ENCODE results near the gene NPFFR1. TPM values are rescaled to one million over a fixed set of nuclear protein-coding genes. Genes with fewer than 3 reads are reported as not detected.

The NPFFR1 gene
- total and polyA plus RNA-seq, 8 donors, result under 0.01 to 0.45 (median 0.05) TPM; not detected in 5

DNA sequence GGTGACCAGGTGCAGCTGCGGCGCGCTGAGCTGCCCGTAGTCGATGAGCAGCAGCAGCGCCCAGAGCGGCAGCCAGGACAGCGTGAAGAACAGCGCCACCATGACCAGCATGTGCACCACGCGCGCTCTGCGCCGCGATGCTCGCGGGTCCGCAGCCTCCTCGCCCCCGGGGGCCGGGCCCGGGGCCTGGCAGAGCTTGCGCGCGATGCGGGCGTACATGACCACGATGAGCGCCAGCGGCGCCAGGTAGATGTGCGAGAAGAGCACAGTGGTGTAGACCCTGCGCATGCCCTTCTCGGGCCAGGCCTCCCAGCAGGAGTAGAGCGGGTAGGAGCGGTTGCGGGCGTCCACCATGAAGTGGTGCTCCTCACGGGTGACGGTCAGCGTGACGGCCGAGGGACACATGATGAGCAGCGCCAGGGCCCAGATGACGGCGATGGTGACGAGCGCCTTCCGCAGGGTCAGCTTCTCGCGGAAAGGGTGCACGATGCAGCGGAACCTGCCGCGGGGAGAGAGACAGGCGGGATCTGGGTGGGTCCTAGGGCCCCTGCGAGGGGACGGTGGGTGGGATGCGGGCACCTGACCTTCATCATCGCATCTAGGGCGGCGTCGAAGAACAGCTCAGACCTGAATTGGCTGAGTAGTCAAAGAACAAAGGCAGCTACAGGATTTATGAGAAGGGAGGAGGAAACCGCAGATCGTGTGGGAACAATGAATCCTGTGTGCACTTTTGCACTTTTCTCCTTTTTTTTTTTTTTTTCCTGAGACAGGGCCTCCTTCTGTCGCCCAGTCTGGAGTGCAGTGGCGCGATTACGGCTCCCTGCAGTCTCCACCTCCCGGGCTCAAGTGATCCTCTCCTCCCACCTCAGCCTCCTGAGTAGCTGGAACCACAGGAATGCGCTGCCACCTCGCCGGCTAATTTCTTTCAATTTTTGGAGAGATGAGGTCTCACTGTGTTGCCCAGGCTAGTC, 28.2 kb downstream of the NPFFR1 start:
- peaks cover 5 to 17% (median 13%) of the 10 kb centered on the region in 4 donors for H3K4me1 ChIP-seq
- intact Hi-C loops (cut with DNase I; ENCODE audit: low total_unique reads), result no loop called here
- 12 to 21% (median 15%) methylated on average over 53 to 73 of the region's 73 CpGs for WGBS, 5 donors
- H3K27me3 ChIP-seq, result peaks cover 0 to 55% (median 17%) of the 10 kb centered on the region in 3 donors
- peak overlapping the region; percentile 14 to 30 (median 24) for H3K4me3 ChIP-seq
- TF ChIP-seq POLR2AphosphoS5 (IDR thresholded peaks at IDR 0.05), result no peak
- no peaks in the 10 kb centered on the region for H3K9me3 ChIP-seq
- DNase-seq, result peak in 1 of 2 donors; percentile 86
- no peak overlapping the region for H3K27ac ChIP-seq
- H3K36me3 ChIP-seq, result no peaks in the 10 kb centered on the region

GRCh38 chr10:70254778-70255328, 29.0 kb downstream of the NPFFR1 start:
- Histone ChIP-seq H3K27ac (no peak overlapping the region), H3K4me1 (peaks cover 5 to 17% (median 13%) of the 10 kb centered on the region in 4 donors), H3K9me3 (no peaks in the 10 kb centered on the region), H3K4me3 (peak overlapping the region in 3 of 4 donors; percentile 24 to 30 (median 24)), H3K27me3 (peaks cover 0 to 47% (median 17%) of the 10 kb centered on the region in 3 donors), H3K36me3 (no peaks in the 10 kb centered on the region)
- intact Hi-C loops (cut with DNase I; ENCODE audit: low total_unique reads), result no loop called here
- no peak for DNase-seq
- 42 to 65% (median 61%) methylated on average over 4 to 40 of the region's 40 CpGs for WGBS, 5 donors
- no peak for TF ChIP-seq POLR2AphosphoS5 (IDR thresholded peaks at IDR 0.05)
- no peak for TF ChIP-seq POLR2A (IDR thresholded peaks at IDR 0.05)
- TF ChIP-seq EP300 (IDR thresholded peaks at IDR 0.05), result no peak
- TF ChIP-seq, protein P1, sequence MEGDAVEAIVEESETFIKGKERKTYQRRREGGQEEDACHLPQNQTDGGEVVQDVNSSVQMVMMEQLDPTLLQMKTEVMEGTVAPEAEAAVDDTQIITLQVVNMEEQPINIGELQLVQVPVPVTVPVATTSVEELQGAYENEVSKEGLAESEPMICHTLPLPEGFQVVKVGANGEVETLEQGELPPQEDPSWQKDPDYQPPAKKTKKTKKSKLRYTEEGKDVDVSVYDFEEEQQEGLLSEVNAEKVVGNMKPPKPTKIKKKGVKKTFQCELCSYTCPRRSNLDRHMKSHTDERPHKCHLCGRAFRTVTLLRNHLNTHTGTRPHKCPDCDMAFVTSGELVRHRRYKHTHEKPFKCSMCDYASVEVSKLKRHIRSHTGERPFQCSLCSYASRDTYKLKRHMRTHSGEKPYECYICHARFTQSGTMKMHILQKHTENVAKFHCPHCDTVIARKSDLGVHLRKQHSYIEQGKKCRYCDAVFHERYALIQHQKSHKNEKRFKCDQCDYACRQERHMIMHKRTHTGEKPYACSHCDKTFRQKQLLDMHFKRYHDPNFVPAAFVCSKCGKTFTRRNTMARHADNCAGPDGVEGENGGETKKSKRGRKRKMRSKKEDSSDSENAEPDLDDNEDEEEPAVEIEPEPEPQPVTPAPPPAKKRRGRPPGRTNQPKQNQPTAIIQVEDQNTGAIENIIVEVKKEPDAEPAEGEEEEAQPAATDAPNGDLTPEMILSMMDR (IDR thresholded peaks at IDR 0.05), result no peak

DNA sequence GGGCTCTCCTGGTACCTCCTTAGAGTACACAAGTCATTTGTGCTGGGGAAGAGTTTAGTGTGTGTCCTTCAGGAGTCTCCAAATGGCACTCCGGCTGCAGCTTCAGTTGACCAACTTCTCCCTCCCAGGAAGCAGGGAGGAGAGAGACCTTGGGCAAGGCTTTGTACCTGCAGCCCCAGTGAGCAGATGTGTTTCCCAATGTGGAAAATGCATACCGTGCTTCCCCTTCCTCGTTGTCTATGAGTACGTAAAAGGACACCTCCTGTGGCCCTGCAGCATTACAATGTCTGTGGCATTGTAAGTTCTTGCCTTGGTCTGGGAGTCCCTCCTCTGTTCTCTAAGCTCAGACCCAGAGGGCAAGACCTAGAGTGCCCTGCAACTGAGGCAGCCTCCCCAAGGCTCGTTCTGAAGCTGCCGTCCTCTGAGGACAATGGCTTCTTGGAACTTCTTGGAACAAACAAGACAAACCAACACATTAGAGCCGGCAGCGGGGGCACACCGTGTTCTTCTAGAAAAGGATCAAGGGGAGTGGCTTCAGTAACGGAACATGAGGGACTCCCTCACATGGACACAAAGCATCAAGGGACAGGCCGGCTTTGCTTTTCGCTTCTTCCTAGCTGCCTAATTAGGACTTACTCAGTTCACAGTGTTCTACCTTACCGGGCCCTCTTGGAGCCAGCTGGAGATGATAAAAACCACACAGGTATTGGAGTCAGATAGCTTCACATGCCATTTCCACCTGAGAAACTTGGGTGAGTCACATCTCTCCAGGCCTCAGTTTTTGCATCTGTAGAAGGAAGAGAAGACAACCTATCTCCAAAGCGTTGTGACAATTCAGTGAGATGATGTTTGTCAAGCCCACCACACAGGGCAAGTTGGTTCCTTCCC, 29.7 kb downstream of the NPFFR1 start:
- Histone ChIP-seq H3K4me1 (peaks cover 5 to 17% (median 13%) of the 10 kb centered on the region in 4 donors), H3K4me3 (no peak overlapping the region), H3K9me3 (no peaks in the 10 kb centered on the region), H3K36me3 (no peaks in the 10 kb centered on the region), H3K27ac (no peak overlapping the region), H3K27me3 (peaks cover 0 to 44% (median 17%) of the 10 kb centered on the region in 3 donors)
- intact Hi-C loops (cut with DNase I; ENCODE audit: low total_unique reads), result no loop called here
- TF ChIP-seq, protein P1 (IDR thresholded peaks at IDR 0.05), result no peak
- no peak for TF ChIP-seq POLR2A (IDR thresholded peaks at IDR 0.05)
- TF ChIP-seq EP300 (IDR thresholded peaks at IDR 0.05), result no peak
- TF ChIP-seq POLR2AphosphoS5 (IDR thresholded peaks at IDR 0.05), result no peak
- DNase-seq, result no peak
- 71 to 81% (median 76%) methylated on average over 14 of the region's 14 CpGs for WGBS, 5 donors

DNA sequence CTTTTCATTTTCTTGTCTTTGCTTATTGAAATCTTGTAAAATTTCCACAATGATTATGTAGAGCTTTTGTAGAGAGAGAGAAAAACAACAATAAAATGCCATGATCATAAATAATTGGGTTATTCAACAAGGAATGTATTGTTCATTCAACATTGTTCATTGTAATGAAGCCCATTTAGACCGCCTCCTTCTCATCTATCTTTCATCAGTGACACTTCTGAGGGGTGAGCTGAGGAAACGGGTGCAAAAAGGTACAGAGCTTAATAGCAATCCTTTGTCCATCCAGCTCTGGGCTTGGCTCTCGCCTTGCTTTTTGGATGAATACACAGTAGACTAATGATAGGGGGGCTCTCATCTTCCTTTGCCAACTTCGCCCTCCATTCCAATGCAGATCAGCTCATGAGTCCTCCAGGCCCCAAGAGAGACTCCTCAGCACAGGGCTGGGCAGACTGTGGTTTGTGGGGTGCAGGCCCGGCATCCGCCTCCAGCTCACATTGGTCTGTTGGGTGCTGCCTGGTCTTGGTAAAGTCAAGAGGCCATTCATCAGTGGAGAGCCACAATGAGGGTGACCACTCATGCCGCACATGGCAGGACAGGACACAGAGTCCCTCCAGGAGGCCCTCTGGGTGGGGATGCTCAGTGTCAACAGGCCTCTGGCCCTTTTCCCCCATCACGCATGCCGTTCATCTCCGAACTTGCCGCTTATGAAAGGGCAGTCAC, 32.7 kb downstream of the NPFFR1 start:
- no peaks in the 10 kb centered on the region for H3K9me3 ChIP-seq
- no peak for DNase-seq
- intact Hi-C loops (cut with DNase I; ENCODE audit: low total_unique reads), result no loop called here
- no peak overlapping the region for H3K4me3 ChIP-seq
- no peak overlapping the region for H3K27ac ChIP-seq
- peaks cover 0 to 42% (median 15%) of the 10 kb centered on the region in 3 donors for H3K27me3 ChIP-seq
- TF ChIP-seq EP300 (IDR thresholded peaks at IDR 0.05), result no peak
- TF ChIP-seq POLR2A (IDR thresholded peaks at IDR 0.05), result no peak
- no peak for TF ChIP-seq POLR2AphosphoS5 (IDR thresholded peaks at IDR 0.05)
- 88 to 94% (median 93%) methylated on average over 11 of the region's 11 CpGs for WGBS, 5 donors
- H3K4me1 ChIP-seq, result peaks cover 5 to 15% (median 13%) of the 10 kb centered on the region in 4 donors
- no peaks in the 10 kb centered on the region for H3K36me3 ChIP-seq
